HG03045 (cell line): ENCODE measurements around the gene SVIL.
"Not testable (repeated sequence)": the region's sequence is repeated elsewhere in the genome, so short reads cannot be mapped to it uniquely, and the experiment has no call there.

ENCODE experiments used
- ATAC-seq: cut with Tn5 transposase; IDR thresholded peaks from one replicate; pipeline ENCODE4 v1.9.1; 2021; ENCODE audit warnings: mild to moderate bottlenecking, moderate library complexity; ENCODE audit not compliant: unreplicated experiment

Gene SVIL

DNA sequence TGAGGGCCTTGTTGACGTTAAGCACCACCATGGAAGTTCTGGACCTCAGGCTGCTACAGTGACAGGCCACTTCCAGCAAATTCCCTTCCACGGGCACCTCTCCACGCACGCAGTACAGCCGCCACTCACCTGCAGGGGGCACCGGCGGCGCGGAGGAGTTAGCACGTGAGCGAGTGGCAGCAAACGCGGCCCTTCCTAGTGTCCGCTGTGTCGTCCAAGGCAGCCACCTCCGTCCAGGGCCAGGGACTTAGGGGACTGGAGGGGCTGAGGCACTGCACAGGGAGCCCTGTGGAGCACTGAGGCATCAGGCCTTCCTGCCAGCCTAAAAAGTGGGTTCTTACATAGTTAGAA is 164.4 kb downstream of the SVIL start:
- no peak for ATAC-seq

DNA sequence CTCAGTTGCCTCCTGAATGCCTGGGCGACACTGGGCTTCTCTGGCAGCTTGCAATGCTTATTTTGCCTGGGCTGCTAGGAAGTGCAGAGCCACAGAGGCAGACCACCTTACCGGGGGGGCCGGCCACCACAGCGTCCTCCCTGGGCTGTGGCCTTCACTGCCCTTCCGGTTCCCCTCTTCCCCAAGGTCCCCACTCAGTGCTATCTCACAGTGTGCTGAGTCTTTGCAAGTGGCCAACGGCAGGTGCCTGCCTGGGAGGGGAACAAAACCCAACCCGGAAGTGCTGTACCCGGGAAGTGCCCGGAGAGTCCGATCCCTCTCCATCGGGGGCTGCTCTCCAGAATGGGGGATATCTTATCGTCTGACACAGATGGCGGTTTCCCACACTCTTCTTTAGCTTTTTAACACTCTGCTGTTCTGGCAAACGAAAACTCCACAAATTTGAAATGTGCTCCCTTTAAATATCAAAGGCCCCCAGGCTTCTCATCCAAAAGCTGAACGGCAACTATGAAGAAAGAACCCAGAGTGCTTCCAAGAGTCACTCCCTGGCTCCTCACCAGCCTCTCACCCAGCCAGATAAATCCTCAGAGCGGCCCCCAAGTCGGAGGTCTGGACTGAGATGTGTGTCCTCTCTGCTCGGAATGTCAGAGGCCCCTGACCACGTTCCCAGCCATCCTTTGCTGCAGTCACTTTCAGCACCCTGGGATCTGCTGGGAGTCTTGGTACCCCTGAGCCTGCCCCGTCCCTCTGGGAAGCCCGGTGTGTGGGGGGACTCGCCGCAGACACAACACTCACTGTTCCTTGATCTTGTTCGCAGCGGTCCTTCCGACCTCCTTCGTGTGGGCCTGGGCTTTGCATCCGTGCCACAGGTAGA is 165.1 kb downstream of the SVIL start:
- ATAC-seq: no peak

DNA sequence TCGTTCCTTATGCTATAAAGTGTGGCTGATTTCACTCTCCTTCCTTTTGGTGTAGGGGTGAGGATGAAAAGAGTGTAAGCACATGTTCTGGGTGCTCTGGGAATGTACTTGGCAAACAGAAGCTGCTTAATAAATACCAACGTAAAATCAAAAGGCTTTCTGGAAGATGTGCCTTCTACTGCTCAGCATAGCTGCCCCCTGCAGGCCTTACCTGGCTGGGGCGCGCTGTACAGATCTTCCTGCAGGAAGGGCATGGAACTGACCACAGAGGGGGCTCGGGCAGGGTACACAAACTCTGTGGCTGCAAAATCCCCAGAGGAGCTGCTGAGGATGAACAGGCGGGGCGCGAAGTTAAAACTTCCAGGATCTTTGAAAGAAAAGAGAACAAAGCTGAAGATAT is 169.4 kb downstream of the SVIL start:
- no peak for ATAC-seq

DNA sequence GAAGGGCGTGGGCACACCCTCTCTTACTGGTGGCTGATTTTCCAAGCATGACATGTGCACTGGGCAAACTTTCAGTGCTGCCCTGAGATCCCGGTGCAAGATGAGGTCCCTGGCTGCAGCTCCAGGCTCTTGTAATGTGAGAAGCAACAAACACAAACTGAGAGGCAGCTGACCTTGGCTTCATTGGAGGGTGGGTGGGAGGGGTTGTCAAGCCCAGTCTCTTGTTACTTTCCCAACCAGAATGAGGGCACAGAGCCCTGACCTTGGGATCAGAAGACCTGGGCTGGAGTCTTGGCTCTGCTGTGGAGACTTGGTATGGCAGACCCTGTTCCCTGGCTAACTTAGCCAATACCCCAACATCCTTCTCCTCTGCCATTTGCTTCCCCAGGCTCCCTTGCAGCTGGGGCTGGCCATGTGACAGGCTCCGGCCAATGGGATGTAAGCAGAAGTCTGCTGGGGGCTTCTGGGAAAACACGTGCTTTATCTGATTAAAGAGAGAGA is 170.1 kb downstream of the SVIL start:
- not testable (repeated sequence) for ATAC-seq

DNA sequence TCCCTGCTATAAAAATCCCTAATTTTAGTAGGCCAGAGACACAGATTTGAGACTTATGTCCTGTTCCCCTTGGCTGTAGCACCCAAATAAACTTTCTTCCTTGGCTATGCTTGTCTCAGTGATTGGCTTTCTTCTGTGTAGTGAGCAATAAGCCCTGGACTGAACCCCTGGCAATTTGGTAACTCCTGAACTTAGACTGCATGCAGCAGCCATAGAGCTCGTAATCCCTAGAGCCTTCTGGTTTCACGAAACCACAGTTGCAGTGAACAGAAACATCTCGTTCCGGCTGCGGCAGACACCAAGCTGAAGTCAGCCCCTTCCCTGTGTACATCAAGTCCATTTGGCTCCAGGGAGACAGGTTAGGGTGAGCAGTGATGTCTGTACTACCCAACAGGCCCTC is 173.7 kb downstream of the SVIL start:
- no peak for ATAC-seq

DNA sequence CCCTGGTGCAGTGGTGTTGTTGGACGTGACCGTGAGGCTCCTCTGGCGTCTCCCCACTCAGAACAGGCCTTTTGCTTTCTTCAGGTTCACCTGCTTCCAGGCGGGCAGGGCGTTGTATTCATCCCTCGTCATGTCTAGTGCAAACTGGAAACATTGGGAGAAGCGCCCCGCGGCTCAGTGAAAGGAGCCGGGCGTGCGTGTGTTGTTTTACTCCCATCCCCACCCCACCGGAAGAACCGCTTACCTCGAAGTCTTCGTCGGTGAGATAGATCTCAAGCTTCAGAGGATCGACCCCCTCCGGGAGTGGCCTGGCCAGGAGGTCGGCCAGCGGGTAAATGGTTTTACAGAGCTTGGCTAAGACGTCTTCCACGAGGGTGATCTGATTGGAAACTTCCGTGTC is 176.6 kb downstream of the SVIL start:
- ATAC-seq: not testable (repeated sequence)

DNA sequence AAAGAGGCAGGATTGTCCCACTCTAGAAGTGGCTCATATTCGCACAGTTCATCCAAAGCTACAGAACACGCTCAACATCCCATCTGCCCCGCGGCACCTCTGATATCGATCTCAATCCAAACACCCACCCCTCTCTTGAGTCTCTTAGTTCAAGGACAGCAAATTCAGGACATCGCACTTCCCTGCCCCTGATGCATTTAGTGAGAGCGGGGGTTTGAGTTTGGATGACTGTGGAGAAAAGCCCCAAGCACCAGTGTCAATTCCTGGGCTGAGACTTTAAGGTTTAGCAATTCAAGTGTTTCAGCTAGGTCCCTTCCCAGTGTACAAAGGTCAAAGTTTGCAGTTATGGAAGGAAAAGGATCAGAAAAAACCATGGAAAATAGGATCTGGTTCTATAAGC is 179.7 kb downstream of the SVIL start:
- no peak for ATAC-seq

DNA sequence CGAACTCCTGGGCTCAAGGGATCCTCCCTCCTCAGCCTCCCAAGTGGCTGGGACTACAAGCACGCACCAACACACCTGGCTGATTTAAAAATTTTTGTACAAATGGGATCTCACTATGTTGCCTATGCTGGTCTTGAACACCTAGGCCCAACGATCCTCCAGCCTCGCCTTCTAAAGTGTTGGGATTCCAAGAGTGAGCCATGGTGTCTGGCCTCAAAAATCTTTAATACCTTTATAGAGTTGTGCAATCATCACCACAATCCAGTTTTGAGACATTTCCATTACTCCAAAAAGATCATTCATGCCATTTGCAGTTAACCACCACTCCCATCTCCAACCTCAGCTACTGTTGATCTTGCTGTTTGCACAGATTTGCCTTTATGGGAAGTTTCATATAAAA is 180.5 kb downstream of the SVIL start:
- no peak for ATAC-seq

DNA sequence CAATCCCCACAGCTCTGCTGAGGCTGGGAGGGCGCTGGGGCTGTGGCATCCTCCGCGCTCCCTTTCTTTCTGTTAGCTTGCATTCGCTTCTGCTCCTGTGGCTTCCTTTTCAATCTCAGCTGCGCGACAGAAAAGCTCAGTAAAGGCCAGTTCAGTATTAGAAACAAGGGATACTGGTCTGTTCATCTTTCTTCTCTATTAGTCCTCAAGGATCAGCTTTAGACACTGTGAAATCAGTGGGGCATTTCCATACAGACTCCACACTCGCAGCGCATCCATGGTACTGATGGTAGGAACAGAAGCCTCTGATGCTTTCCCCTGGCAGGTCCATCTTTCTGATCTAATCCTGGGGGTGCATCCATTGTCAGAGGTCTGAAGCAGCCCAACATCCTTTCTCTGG is 182.2 kb downstream of the SVIL start:
- no peak for ATAC-seq

DNA sequence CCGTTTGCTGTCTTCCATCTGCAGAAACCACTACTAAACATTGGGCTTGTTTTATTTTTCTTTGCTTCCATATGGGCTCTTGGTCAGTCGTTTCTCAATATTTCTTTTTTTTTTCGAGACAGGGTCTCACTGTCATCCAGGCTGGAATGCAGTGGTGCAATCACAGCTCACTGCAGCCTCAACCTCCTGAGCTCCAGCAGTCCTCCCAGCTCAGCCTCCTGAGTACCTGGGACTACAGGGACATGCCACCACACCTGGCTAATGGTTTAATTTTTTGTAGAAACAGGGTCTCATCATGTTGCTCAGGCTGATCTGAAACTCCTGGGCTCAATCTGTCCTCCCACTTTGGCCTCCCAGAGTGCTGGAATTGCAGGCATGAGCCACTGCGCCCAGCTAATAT is 182.8 kb downstream of the SVIL start:
- ATAC-seq: no peak

DNA sequence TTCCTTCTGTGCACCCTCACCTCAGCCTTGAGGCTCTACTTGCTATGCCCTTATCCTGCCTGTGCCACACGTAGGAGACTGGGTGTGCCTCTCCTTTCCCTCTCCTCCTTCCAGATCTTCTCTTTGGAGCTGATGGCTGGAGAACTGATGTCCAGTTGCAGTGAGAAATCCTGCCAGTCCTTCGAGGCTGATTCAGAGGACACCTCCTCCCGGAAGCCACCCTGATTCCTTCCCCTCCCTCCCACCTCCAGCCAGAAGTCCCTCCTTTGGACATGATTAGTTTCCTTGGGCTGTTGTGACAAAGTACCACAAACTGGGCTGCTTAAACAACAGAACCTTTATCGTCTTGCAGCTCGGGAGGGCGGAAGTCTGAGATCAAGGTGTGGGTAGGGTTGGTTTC is 184.4 kb downstream of the SVIL start:
- no peak for ATAC-seq

DNA sequence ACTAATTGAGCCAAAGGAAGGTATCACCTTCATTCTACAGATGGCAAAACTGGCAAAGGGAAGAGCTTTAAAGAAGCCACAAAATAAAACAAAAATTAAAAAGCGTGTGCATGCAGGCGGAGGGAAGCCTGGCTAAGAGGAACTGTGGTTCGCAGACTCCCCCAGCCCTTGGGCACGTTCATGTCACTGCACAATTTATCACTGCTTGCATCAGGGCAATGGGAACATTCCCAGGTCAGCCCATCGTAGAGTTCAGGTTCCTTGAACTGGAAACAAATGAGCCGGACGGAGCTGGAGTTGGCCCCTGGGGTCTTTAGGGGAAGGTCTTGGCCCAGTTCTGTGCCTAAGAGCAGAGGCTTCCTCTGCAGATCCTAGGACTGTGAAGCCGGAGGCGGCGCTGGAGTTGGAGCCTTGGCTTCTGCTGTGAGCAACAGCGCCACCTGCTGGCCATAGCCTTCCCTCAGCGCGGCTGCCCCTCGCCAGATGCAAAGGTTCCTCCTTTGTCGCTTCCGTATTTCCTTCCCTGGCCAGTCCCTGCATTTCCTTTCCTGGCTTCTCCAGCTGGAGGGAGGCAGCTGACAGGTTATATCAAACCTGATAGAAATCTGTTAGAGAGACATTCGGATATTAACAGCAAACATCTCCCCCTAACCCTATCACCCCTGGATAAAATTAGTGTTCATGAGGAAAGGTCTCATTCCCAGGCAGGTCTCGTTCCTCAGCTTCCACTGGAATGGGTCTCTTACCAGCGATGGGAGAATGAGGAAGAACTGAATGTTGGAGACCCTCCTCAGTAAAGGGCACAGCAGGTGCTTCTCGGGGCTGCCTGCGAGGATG is 185.8 kb downstream of the SVIL start:
- peak; percentile 80 for ATAC-seq

DNA sequence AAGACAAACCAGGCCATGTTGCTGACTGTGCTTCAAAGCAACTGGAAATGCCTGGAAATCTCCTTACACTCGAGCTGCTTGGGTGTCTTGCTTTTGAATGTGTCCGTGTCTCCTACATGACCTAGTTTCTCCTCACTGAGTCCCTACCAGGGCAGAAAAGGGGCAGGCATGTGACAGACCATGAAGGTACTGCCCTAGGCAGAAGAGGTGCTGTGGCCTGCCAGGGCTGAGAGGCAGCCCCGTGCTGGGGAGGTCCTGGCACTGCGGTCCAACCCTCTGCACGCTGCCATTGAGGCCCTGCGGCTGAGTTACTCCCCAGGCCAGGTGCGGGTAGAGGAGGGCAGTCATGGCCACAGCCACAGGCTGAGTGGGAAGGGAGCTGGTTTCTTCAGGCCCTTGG is 186.6 kb downstream of the SVIL start:
- ATAC-seq: no peak

DNA sequence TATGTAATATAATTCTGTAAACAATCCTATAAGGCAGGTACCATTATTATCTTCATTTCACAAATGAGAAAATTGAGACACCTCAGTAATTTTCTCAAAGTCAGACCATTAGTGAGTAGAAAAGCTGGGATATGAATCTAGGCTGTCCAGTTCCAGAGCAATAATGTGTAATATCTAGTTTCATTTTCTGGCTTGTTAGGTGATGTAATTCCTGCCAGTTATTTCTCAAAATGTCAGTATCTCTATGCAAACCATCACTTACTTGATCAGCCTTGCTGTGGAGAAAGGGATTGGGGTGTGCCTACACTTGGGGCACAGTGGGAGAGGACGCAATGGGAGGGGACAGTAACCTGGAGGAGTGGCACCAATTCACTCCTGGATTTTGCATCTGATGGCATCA is 188.4 kb downstream of the SVIL start:
- ATAC-seq: no peak

DNA sequence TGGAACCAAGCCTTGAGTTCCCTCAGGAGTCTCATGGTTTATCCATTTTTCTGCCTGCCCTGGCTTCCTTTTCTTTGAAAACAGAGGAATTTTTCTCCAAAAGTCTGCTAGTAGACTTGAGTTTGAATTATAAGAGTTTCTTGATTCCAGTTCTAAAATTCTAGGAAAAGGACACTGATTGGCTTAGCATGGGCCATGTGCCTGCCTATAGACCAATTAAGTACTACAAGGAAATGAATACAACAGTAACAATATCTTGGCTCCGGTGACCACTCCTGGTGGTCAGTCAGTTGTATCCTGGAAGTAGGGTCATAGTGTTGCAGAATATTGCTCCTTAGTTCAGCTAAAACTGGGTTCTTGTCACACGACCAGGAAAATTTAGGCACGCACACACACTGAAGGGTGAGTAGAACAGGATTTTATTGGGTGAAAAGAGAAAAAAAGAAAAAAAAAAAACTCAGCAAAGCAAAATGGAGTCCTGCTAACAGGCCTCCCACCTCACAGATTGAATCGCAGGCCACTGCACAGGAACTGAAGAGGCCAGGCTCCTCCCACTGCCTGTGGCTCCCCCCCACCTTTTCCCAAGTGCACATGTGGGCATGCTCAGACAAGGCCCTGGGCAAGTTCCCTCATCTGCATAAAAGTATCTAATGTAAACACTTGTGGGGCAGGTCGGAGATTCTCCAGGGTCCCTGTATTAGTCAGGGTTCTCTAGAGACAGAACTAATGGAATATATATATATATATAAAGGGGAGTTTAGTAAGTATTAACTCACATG is 190.8 kb downstream of the SVIL start:
- ATAC-seq: no peak

DNA sequence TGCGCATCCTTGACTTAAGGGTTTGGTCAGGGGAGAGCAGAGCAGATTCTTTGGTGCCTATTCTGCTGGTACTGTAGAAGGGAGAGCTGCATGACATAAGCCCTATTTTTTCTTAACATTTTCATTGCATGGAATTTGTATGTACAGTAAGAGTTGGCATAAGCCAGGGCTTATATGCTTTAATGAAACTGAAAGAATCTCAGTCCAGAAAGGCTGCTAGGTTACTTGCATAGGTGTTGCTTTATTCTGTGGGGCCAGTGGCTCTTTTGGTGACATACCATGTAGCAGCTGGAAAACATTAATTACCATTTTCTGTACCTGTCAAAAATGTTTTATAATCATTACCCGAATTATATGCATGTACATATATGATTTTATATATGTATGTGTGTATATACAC is 193.8 kb downstream of the SVIL start:
- no peak for ATAC-seq

DNA sequence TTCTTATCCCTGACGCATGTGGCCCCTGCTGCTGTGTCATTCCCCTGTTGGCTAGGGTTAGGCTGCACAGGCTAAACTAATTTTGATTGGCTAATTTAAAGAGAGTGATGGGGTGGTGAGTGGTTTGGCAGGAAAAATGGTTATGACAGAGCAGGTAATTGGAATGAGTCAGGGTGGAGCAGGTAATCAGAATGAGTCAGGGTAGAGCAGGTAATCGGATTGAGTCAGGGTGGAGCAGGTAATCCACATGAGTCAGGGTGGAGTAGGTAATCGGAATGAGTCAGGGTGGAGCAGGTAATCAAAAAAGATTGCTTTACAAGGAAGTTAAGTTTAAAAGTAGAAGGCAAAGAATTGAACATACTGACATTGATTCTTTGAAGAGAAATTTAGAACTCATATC is 195.8 kb downstream of the SVIL start:
- not testable (repeated sequence) for ATAC-seq

DNA sequence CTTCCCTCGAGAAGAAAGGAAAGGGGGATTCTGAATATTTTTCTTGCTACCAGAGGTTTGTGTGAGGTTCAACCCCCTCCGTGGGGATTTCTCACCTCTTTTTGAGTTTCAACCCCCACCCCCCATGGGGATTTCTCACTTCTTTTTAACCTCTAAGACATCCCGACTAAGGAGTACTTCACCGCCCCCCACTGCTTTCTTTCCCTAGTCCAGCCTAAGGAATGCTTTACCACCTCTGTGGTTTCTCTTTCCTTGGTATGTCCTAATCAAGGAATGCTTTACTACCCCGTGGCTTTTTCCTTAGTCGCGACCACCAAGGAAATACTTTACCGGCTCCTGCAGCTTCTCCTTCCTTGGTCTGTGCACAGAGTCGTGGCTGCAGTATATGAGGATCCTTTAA is 196.5 kb downstream of the SVIL start:
- no peak for ATAC-seq

DNA sequence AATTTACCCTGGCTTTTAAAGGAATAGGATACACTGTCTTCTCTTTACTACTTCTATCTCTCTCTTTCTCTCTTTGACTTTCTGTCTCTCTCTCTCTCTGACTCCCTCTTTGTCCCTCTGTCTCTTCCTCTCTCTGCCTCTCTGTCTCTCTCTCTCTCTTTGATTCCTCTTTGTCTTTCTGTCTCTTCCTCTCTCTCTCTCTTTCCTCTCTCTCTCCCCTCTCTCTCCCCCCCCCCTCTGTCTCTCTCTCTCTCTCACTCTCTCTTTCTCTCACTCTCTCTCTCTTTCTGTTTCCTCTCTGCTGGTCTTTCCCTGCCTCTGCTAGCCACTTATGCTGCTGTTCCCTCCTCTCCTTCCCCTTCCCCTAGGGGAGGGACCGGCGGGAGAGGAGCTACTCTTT is 196.9 kb downstream of the SVIL start:
- no peak for ATAC-seq

DNA sequence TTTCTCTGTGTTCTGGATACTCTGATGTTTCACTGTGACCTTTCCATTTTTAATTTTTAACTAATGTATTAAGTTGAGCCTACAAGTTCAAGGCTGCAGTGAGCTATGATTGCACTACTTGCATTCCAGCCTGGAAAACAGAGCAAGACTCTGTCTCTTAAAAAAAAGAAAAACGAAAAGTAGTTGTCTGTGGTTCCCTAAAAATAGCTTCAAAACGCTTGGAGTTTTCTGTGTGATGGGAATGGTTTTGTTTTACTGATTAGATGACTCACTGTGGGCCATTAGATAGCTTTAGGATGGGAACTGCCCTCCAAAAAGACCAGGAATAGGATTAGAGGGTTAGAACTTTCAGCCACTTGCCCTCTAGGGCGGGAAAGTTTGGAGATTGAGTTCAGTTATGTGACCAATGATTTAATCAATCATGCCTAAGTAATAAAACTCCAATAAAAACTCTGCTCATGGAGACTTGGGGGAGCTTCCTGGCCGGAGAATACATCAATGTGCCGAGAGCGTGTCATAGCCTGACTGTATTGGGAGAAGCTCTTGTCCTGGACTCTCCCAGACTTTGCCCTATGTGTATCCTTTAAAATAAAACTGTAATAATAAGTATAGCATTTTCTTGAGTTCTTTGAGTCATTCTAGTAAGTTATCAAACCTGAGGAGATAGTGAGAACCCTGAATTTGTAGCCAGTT is 198.8 kb downstream of the SVIL start:
- ATAC-seq: no peak

DNA sequence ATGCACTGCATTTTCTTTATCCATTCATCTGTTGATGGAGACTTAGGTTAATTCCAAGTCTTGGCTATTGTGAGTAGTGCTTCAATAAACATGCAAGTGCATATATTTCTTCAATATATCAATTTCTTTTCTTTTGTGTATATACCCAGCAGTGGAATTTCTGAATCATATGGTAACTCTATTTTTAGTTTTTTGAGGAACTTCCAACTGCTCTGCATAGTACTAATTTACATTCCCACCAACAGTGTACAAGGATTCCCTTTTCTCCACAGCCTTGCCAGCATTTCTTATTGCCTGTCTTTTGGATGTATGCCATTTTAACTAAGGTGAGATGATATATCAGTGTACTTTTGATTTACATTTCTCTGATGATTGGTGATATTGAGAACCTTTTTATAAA is 200.7 kb downstream of the SVIL start:
- ATAC-seq: no peak
